ENCODE data around the gene HBM.
"Not testable (repeated sequence)": the region's sequence is repeated elsewhere in the genome, so short reads cannot be mapped to it uniquely, and the experiment has no call there.

Gene HBM

GRCh38 chr16:173928-174769, 8.4 kb downstream of the HBM start:
- peaks cover 24% of the 10 kb centered on the region for H3K27me3 ChIP-seq (ENCODE audit: insufficient read depth, low read depth, severe bottlenecking)
- DNase-seq; H3K4me3 ChIP-seq (ENCODE audit: low read depth, low read length); H3K27ac ChIP-seq; H3K36me3 ChIP-seq; H3K9me3 ChIP-seq (ENCODE audit: severe bottlenecking): not testable (repeated sequence)

- no peak overlapping the region for H3K27ac ChIP-seq
- DNase-seq: no peak
- H3K36me3 ChIP-seq: no peaks in the 10 kb centered on the region
- H3K9me3 ChIP-seq (ENCODE audit: severe bottlenecking): no peaks in the 10 kb centered on the region
- no peak for TF ChIP-seq CTCF (IDR thresholded peaks at IDR 0.05; ENCODE audit: low read depth, low read length)
- peaks cover 24% of the 10 kb centered on the region for H3K27me3 ChIP-seq (ENCODE audit: insufficient read depth, low read depth, severe bottlenecking)
- no peak overlapping the region for H3K4me3 ChIP-seq (ENCODE audit: low read depth, low read length)
Observed at GRCh38 chr16:175011-175949, 9.5 kb downstream of the HBM start.

- H3K4me3 ChIP-seq (ENCODE audit: low read depth, low read length): peak overlapping the region; percentile 33
- not testable (repeated sequence) for H3K36me3 ChIP-seq; H3K9me3 ChIP-seq (ENCODE audit: severe bottlenecking); H3K27ac ChIP-seq; DNase-seq
- peaks cover 24% of the 10 kb centered on the region for H3K27me3 ChIP-seq (ENCODE audit: insufficient read depth, low read depth, severe bottlenecking)
Observed at GRCh38 chr16:176006-176405, 10.2 kb downstream of the HBM start.

- Histone ChIP-seq H3K4me3 (ENCODE audit: low read depth, low read length) (peak within 1 kb of the TSS; percentile 33), H3K27me3 (ENCODE audit: insufficient read depth, low read depth, severe bottlenecking) (peaks cover 19% of the 10 kb centered on the region)
- H3K9me3 ChIP-seq (ENCODE audit: severe bottlenecking); H3K27ac ChIP-seq; DNase-seq; H3K36me3 ChIP-seq: not testable (repeated sequence)
Observed at GRCh38 chr16:176477-177382, 11.0 kb downstream of the HBM start, which contains the start of gene HBA1. TSS of gene HBA1 (plus strand) at chr16:176680. CDS start at chr16:176717, 37 bp downstream.

- no peak for DNase-seq
- Histone ChIP-seq H3K36me3 (no peaks in the 10 kb centered on the region), H3K27me3 (ENCODE audit: insufficient read depth, low read depth, severe bottlenecking) (peaks cover 17% of the 10 kb centered on the region), H3K9me3 (ENCODE audit: severe bottlenecking) (no peaks in the 10 kb centered on the region), H3K27ac (no peak overlapping the region), H3K4me3 (ENCODE audit: low read depth, low read length) (no peak overlapping the region)
- TF ChIP-seq CTCF (IDR thresholded peaks at IDR 0.05; ENCODE audit: low read depth, low read length): no peak
Observed at GRCh38 chr16:177394-177822, 11.6 kb downstream of the HBM start.

- Histone ChIP-seq H3K36me3 (no peaks in the 10 kb centered on the region; the same call in 1 of the 2 replicates), H3K4me3 (ENCODE audit: low read depth, low read length) (no peak overlapping the region), H3K27ac (no peak overlapping the region), H3K27me3 (ENCODE audit: insufficient read depth, low read depth, severe bottlenecking) (peaks cover 17% of the 10 kb centered on the region), H3K9me3 (ENCODE audit: severe bottlenecking) (no peaks in the 10 kb centered on the region)
- TF ChIP-seq CTCF (IDR thresholded peaks at IDR 0.05; ENCODE audit: low read depth, low read length): no peak
- no peak for DNase-seq
Observed at GRCh38 chr16:177981-178667, 12.3 kb downstream of the HBM start.
